SK-N-MC (cell line): Measurements from ENCODE around the gene TPSB2.
"Not testable (repeated sequence)": the region's sequence is repeated elsewhere in the genome, so short reads cannot be mapped to it uniquely, and the experiment has no call there.

ENCODE experiments used
- DNase-seq: peaks from one replicate; pipeline ENCODE4 v3.0.0-alpha.2; 2011; ENCODE audit warnings: low read depth, low spot score
- H3K27ac ChIP-seq: fragments of 200-600 bp; sonication (generic); 2 replicates; pipeline ENCODE4 v1.5.1; 2016; ENCODE audit warnings: mixed run types
- H3K36me3 ChIP-seq: fragments of 200-600 bp; sonication (generic); 2 replicates; pipeline ENCODE4 v1.6.1; 2017; ENCODE audit warnings: antibody characterized with exemption, low read length, mixed read lengths; ENCODE audit not compliant: insufficient read depth
- H3K4me3 ChIP-seq: fragments of 200-600 bp; sonication (generic); 2 replicates; pipeline ENCODE4 v1.5.1; 2016
- H3K9ac ChIP-seq: fragments of 200-600 bp; sonication (generic); 2 replicates; pipeline ENCODE4 v1.8.0; 2017; ENCODE audit warnings: mixed run types, mixed read lengths; ENCODE audit not compliant: insufficient read length
- H3K9me3 ChIP-seq: fragments of 200-600 bp; sonication (generic); 2 replicates; pipeline ENCODE4 v1.6.1; 2017; ENCODE audit warnings: low read depth, mild to moderate bottlenecking, antibody characterized with exemption, low read length, moderate library complexity, mixed read lengths
- EZH2 ChIP-seq: fragments of 200-600 bp; sonication (generic); IDR thresholded peaks from one replicate; pipeline ENCODE4 v1.6.1; 2017; ENCODE audit warnings: antibody characterized with exemption
- FOXP2 ChIP-seq: optimal IDR thresholded peaks from 2 replicates; pipeline ENCODE3; 2011; ENCODE audit warnings: mild to moderate bottlenecking, moderate library complexity; ENCODE audit not compliant: insufficient read depth; ENCODE audit errors: extremely low read length, control extremely low read depth
- POLR2AphosphoS5 ChIP-seq: IDR thresholded peaks from 2 replicates; pipeline ENCODE4 v1.6.1; 2012; ENCODE audit warnings: mild to moderate bottlenecking, low read depth, low read length, borderline replicate concordance

Gene TPSB2

DNA sequence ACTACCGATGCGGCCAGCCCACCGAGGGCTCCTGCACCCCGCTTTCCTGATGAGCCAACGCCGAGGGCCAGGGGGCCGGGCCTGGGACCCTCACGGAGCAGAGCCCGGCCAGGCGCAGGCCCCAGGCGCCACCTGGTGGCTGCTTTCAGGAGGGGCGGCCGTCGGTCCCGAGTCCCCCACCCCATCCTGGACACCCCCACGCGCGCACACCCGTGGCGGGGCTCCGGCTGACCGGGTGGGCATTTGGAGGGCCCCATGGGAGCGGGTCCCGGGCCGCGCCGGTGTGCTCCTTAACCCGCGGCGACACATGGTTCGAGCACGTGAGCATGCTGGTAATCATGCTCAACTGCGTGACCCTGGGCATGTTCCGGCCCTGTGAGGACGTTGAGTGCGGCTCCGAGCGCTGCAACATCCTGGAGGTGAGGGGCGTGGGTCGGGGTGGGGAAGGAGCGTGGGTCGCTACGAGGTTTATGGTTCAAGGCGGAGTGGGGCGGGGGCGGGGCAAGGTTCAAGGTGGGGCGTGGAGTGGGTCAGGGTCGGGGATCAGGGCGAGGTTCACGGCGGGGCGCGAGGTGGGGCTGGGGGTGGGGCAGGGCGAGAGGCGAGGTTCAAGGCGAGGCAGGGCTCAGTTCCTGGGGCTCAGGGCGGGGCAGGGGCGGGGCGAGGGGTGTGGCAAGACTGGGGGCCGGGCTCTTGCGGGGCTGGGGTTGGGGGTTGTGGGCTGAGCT, 35.2 kb downstream of the TPSB2 start:
- no peak for TF ChIP-seq POLR2AphosphoS5
- no peak for TF ChIP-seq EZH2
- no peak for TF ChIP-seq FOXP2
- H3K4me3 ChIP-seq: no peak overlapping the region
- H3K9ac ChIP-seq: no peak overlapping the region
- DNase-seq: no peak
- no peaks in the 10 kb centered on the region for H3K36me3 ChIP-seq
- H3K27ac ChIP-seq: no peak overlapping the region
- no peaks in the 10 kb centered on the region for H3K9me3 ChIP-seq

DNA sequence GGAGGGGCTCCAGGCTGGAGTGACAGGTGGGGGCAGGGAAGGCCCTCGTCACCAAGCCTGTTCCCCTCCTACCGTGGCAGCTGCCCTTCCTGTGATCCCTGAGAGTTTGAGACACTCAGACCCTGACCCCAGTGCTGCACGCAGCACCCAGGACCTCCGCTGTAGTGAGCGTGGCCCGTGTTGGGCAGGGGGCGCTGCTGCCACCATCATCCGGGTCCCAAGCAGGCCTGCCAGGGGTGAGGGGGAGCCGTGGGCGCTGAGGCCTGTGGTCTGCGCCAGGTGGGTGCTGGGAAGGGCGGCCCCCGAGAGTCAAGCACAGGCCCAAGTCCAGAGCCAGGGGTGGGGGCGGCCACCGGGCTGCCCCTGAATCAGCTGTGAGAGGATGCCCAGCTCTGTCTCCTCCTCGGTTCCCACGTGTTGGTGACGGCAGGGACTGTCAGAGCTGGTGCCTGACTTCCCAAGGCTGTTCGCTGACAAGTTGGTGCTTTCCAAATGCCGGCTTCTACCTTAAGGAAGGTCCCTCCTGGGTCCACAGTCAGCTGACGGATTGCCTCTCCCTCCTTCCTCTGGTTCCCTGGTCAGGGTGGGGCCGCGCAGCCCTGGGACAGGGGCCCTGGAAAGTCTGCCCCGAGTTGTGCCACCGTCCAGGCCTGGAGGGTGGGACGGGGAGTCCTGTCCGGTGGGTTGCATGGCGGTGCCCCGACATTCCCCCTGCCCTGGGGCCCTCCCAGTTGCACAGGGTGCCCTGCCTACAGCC, 36.0 kb downstream of the TPSB2 start:
- H3K27ac ChIP-seq: no peak overlapping the region
- H3K4me3 ChIP-seq: no peak overlapping the region
- DNase-seq: no peak

DNA sequence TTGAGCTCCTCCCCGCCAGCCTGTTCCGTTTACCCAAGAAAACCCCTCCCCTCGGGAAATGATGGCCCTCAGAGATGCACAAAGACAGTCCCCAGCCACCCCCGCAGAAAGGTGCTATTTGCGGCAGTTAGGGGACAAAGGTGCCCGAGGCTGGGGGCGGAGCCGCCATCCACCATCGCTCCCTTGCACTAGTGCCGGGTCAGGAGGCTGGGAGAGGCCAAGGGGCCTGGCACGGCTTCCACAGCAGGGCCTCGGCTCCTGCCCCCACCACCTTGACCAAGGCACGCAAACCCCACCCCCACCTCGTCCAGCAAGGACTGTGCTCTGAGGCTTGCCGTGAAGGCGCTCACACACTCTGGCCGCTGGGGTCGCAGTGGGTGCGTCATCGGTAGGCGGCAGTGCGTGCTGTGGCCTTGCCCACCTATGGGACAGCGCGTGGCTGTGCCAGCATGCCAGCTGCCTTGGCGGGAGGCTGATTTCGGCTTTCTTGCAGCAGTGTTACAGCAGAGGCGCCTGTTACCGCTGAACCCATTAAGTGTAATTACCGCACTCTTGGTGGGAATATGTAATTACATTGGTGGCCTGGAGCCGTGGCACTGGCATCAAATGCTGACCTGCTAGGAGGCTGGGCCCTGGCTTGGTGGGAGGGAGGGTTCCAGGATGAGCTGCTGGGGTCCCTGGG, 36.7 kb downstream of the TPSB2 start:
- Histone ChIP-seq H3K9me3 (no peaks in the 10 kb centered on the region), H3K4me3 (no peak overlapping the region), H3K36me3 (no peaks in the 10 kb centered on the region), H3K27ac (no peak overlapping the region), H3K9ac (no peak overlapping the region)
- DNase-seq: no peak
- TF ChIP-seq FOXP2: no peak
- TF ChIP-seq POLR2AphosphoS5: no peak

More for the DNA sequence above, 36.0 kb downstream of the TPSB2 start:
- no peaks in the 10 kb centered on the region for H3K9me3 ChIP-seq
- no peaks in the 10 kb centered on the region for H3K36me3 ChIP-seq
- H3K9ac ChIP-seq: no peak overlapping the region
- TF ChIP-seq FOXP2 (no peak), POLR2AphosphoS5 (no peak), EZH2 (no peak)

DNA sequence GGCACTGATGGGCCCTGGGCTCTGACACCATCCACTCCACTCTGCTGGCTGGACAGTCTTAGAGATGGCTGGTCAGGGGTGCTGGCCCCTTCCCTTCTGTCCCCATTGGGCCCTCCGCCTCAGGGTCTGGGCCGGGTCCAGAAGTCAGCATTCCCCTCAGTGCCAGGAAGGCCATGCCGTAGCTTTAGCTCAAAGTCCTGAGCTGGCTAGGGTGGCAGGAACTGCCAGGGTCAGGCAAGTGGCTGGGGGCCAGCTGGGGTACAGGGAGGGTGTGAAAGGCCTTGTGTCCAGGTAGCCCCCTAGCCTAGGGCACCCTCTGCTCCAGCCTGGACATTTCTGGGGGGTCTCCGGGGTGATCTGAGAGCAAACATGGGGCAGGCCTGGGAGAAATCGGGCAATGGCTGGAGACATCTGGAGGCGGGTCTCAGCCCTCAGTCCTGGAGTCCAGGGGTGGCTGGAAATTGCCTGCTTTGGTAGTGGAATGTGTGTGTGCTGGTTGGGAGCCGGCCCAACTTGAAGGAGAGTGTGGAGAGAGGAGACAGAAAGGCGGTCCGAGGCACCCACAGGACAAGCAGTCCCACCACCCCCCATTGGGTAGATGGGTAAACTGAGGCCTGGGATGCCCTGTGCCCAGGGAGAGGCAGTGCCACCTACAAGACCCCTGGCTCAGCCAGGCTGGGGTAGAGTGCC, 37.5 kb downstream of the TPSB2 start:
- no peaks in the 10 kb centered on the region for H3K9me3 ChIP-seq
- H3K36me3 ChIP-seq: no peaks in the 10 kb centered on the region
- no peak for TF ChIP-seq POLR2AphosphoS5
- TF ChIP-seq EZH2: no peak
- TF ChIP-seq FOXP2: no peak
- no peak overlapping the region for H3K4me3 ChIP-seq
- H3K27ac ChIP-seq: no peak overlapping the region
- DNase-seq: no peak
- H3K9ac ChIP-seq: no peak overlapping the region

DNA sequence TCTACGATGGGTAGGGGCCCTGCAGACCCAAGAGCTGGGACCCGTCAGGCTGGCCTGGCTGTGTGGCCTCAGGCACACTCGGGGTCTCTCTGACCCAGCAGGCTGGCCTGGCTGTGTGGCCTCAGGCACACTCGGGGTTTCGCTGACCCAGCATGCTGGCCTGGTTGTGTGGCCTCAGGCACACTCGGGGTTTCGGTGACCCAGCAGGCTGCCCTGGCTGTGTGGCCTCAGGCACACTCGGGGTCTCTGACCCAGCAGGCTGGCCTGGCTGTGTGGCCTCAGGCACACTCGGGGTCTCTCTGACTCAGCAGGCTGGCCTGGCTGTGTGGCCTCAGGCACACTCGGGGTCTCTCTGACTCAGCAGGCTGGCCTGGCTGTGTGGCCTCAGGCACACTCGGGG, 39.2 kb downstream of the TPSB2 start:
- DNase-seq: not testable (repeated sequence)

DNA sequence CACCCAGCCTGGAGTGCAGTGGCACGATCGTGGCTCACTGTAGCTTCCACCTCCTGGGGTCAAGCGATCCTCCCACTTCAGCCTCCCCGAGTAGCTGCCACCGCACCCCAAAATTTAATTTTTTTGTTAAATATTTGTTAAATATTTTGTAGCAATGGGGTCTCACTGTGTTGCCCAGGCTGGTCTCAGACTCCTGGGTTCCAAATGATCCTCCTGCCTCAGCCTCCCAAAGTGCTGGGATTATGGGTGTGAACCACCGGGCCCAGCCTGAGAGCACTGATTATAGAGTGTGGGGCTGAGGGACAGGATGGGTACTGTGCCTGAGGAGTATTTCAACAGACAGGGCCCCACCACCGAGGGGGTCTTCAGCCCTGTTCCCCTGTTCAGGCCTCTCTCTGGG, 40.5 kb downstream of the TPSB2 start:
- no peak overlapping the region for H3K27ac ChIP-seq
- no peak for DNase-seq
- H3K9me3 ChIP-seq: no peaks in the 10 kb centered on the region
- TF ChIP-seq POLR2AphosphoS5 (no peak), FOXP2 (no peak), EZH2 (no peak)
- H3K9ac ChIP-seq: no peak overlapping the region
- no peaks in the 10 kb centered on the region for H3K36me3 ChIP-seq
- no peak overlapping the region for H3K4me3 ChIP-seq

More for the DNA sequence above, 39.2 kb downstream of the TPSB2 start:
- H3K9me3 ChIP-seq, H3K36me3 ChIP-seq, H3K4me3 ChIP-seq, H3K27ac ChIP-seq, H3K9ac ChIP-seq: not testable (repeated sequence)

DNA sequence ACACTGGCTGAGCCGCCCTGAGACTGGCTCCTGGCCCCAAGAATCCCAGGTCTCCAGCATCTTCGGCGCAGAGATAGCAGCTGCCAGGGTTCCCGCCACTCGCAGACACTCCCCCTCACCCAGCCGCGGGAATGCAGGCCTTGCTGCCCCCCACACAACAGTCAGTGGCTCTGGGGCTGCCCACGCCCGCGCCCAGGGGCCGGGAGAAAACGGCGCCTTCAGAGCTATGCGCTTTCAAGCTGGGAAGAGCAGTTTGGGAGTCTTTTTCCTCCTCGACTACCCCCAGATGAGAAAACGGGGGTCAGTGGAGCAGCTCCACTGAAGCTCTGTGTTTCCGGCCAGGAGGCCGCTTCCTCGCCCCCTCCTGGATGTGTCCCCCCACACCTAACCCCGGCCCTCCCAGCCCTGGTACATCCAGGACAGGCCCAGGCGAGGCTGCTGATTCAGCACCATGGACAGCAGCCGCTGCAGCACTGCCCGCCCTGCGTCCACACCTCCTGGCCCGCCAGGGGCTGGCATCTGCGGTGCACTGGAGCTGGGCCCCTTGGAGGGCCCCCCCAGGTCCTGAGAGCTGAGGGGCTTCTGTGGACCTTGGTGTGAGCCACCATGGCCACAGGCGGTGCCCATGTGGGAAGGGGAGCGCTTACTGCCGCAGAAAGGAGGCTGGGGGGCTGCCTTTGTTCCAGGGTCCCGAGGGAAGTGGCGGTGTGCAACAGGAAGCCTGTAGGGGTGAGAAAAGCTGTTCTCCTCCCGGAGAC, 41.4 kb downstream of the TPSB2 start:
- H3K36me3 ChIP-seq: no peaks in the 10 kb centered on the region
- H3K4me3 ChIP-seq: no peak overlapping the region
- H3K27ac ChIP-seq: no peak overlapping the region
- H3K9me3 ChIP-seq: no peaks in the 10 kb centered on the region
- no peak for TF ChIP-seq FOXP2
- no peak for TF ChIP-seq POLR2AphosphoS5
- TF ChIP-seq EZH2: no peak
- no peak overlapping the region for H3K9ac ChIP-seq
- DNase-seq: no peak

DNA sequence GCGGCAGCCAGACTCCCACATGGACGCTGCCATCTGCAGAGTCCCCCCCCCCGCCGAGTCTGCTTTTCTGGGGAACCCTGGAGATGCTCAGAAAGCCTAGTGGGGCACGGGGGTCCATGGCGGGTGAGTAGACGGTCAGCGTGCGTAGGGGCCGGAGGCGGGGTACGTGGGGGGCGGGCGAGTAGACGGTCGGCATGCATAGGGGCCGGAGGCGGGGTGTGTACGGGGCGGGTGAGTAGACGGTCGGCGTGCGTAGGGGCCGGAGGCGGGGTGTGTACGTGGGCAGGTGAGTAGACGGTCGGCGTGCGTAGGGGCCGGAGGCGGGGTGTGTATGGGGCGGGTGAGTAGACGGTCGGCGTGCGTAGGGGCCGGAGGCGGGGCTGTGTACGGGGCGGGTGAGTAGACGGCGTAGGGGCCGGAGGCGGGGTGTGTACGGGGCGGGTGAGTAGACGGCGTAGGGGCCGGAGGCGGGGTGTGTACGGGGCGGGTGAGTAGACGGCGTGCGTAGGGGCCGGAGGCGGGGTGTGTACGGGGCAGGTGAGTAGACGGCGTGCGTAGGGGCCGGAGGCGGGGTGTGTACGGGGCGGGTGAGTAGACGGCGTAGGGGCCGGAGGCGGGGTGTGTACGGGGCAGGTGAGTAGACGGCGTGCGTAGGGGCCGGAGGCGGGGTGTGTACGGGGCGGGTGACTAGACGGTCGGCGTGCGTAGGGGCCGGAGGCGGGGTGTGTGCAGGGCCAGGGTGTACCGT, 44.4 kb downstream of the TPSB2 start:
- not testable (repeated sequence) for H3K9ac ChIP-seq, H3K27ac ChIP-seq, H3K4me3 ChIP-seq, H3K9me3 ChIP-seq, DNase-seq, H3K36me3 ChIP-seq
